ENCODE results near the gene RGL4. TPM values are rescaled to one million over a fixed set of nuclear protein-coding genes. Genes with fewer than 3 reads are reported as not detected.
"Not testable (repeated sequence)": the region's sequence is repeated elsewhere in the genome, so short reads cannot be mapped to it uniquely, and the experiment has no call there.

Gene RGL4
- total RNA-seq, 2 experiments from 2014 or later = 22.0 to 24.1 TPM

DNA sequence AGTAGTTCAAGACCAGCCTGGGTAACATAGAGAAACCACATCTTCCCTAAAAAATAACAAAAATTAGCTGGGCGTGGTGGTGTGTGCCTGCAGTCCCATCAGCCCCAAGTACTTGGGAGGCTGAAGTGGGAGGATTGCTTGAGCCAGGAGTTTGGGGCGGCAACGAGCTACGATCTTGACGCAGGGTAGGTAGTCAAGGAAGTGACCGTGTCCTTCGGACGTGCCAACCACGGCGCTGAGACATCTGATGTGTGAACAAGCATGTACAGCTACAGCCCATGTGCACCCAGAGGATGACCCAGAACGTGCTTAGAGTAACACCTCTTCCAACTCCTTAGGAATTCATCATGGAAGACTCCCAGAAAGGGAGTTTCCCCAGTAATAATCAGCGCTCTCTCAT is 21.4 kb downstream of the RGL4 start:
- Mint-ChIP-seq H3K9me3 (no peaks in the 10 kb centered on the region), H3K4me3 (no peak overlapping the region), H3K27me3 (ENCODE audit: low read depth) (no peaks in the 10 kb centered on the region), H3K4me1 (ENCODE audit: low read depth) (peaks cover 47% of the 10 kb centered on the region), H3K27ac (no peak overlapping the region), H3K36me3 (ENCODE audit: low read depth) (peaks cover 44% of the 10 kb centered on the region)
- DNase-seq = no peak
- intact Hi-C loops (cut with micrococcal nuclease) = no loop called here
- CTCF ChIA-PET = interaction anchor here (0.5 to 1.1 kb wide), 2 partner anchors 10 kb away, joined by 3 read pairs; no protein-coding TSS in a partner anchor

GRCh38 chr22:23713696-23714595 is 23.1 kb downstream of the RGL4 start:
- Mint-ChIP-seq H3K4me1 (ENCODE audit: low read depth) (peaks cover 35% of the 10 kb centered on the region), H3K9me3 (no peaks in the 10 kb centered on the region), H3K27ac (no peak overlapping the region), H3K27me3 (ENCODE audit: low read depth) (no peaks in the 10 kb centered on the region), H3K36me3 (ENCODE audit: low read depth) (peaks cover 31% of the 10 kb centered on the region), H3K4me3 (no peak overlapping the region)
- CTCF ChIA-PET = interaction anchor here (1.0 kb wide), 1 partner anchor 136 kb away, joined by 4 read pairs; no protein-coding TSS in a partner anchor
- intact Hi-C loops (cut with micrococcal nuclease) = no loop called here
- DNase-seq = no peak

DNA sequence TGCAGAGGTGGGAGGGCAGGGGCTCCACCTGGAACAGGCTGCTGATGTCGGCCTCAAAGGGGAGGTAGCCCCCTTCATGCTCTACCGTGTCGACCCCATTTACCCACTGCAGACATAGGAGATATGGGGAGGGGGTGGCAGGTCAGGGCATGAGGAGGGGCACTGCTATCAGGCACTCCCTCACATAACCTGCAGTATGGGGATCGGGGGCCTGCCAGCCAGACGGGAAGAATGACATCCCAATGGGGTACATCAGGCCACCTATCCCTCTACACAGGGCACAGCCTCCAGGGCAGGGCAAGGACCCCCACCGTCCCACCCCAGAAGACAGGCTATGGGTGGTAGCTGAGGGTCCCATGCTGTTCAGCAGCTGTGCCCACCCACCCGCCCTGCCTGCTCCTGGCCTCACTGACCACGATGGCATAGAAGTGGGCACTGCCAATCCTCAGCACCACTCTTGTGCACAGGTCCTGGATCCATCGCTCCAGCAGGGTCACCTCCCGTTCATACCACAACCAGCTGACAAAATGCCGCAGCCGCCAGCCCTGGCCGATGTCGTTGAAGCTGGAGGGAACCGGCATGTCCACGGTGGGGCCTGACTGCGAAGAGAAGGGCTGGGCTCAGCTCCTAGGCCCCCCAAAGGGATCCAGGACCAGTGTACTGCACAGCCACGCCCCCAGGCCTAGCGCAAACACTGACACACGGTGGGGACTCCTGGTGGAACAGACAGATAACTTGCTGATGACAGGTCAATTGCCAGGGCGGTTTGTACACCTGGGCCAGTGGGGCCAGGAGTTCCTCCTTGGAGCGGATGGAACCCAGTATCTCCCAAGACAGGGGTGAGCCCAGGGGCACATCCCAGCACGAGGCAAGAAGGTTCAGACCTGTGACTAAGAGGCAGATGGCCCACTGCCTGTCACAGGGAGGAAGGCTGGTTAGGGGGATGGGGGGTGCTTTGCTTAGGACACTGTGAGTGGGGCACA is 24.1 kb downstream of the RGL4 start:
- H3K9me3 Mint-ChIP-seq = no peaks in the 10 kb centered on the region
- peaks cover 25% of the 10 kb centered on the region for H3K4me1 Mint-ChIP-seq (ENCODE audit: low read depth)
- CTCF ChIA-PET = interaction anchor here (0.5 kb wide), 1 partner anchor 136 kb away, joined by 4 read pairs; no protein-coding TSS in a partner anchor
- H3K4me3 Mint-ChIP-seq = peak overlapping the region; percentile 76
- intact Hi-C loops (cut with micrococcal nuclease) = no loop called here
- H3K27me3 Mint-ChIP-seq (ENCODE audit: low read depth) = no peaks in the 10 kb centered on the region
- no peak for DNase-seq
- H3K36me3 Mint-ChIP-seq (ENCODE audit: low read depth) = peaks cover 22% of the 10 kb centered on the region
- no peak overlapping the region for H3K27ac Mint-ChIP-seq

DNA sequence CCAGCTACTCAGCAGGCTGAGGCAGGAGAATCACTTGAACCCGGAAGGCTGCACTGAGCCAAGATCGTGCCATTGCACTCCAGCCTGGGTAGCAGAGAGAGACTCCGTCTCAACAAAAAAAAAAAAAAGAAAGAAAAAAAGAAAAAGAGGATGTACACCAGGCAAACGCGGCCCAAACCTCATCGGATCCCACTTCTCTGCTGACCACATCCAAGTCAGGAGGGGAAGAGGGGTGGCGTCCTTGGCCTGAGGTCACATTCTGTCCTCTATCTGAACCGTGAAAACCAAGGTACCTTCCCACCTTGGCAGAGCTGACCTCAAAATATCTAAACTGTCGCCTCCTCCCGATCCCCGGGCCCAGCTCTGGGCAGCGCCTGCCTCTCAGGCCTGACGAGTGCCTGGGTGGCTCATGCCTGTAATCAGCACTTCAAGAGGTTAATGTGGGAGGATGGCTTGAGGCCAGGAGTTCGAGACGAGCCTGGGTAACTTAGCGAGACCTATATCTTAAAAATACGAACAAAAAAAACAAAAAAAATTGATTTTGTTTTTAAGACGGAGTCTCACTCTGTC is 25.1 kb downstream of the RGL4 start:
- Mint-ChIP-seq H3K9me3 (no peaks in the 10 kb centered on the region), H3K27me3 (ENCODE audit: low read depth) (no peaks in the 10 kb centered on the region), H3K4me1 (ENCODE audit: low read depth) (peaks cover 21% of the 10 kb centered on the region), H3K4me3 (peak overlapping the region; percentile 76), H3K36me3 (ENCODE audit: low read depth) (peaks cover 11% of the 10 kb centered on the region), H3K27ac (no peak overlapping the region)
- intact Hi-C loops (cut with micrococcal nuclease) = loop anchor here (1.0 to 2.0 kb wide), 2 partner anchors 8 to 35 kb away; partner anchors contain the start of gene ZNF70
- no peak for DNase-seq
- CTCF ChIA-PET = interaction anchor here (1.3 kb wide), 1 partner anchor 88 kb away, joined by 4 read pairs; no protein-coding TSS in a partner anchor

- Mint-ChIP-seq H3K9me3 (no peaks in the 10 kb centered on the region), H3K4me1 (ENCODE audit: low read depth) (peaks cover 18% of the 10 kb centered on the region), H3K4me3 (peak overlapping the region; percentile 76), H3K27ac (peak overlapping the region; percentile 65), H3K36me3 (ENCODE audit: low read depth) (peaks cover 5% of the 10 kb centered on the region), H3K27me3 (ENCODE audit: low read depth) (no peaks in the 10 kb centered on the region)
- peak; percentile 82 for DNase-seq
- intact Hi-C loops (cut with micrococcal nuclease) = loop anchor here (1.0 to 2.0 kb wide), 3 partner anchors 9 to 34 kb away; partner anchors contain the start of gene ZNF70
- CTCF ChIA-PET = interaction anchor here (0.7 to 1.3 kb wide), 2 partner anchors 21 to 89 kb away, joined by 3 to 4 read pairs; no protein-coding TSS in a partner anchor
Observed at GRCh38 chr22:23716811-23717801, 26.3 kb downstream of the RGL4 start.

DNA sequence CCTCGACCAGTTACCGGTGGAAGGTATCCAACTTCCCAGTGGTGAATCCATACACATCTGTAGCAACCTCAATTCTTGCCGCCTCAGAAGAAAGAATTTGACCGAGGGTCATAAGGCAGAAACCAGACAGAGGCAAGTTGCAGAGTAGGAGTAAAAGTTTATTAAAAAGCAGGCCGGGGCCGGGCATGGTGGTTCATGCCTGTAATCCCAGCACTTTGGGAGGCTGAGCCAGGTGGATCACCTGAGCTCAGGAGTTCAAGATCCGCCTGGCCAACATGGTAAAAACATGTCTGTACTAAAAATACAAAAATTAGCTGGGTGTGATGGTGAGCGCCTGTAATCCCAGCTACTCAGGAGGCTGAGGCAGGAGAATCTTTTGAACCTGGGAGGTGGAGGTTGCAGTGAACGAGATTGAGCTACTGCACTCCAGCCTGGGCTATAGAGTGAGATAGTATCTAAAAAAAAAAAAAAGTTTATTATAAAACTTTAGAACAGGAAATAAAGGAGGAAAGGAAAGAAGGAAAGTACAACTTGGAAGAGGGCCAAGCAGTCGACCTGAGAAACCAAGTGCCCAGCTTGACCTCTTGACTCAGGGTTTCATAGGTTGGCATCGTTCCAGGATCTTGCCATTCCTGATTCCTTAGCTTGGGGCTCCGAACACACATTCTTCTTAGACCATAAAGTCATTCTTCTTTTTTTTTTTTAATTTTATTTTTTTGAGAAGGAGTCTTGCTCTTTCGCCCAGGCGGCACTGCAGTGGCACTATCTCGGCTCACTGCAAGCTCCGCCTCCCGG is 27.8 kb downstream of the RGL4 start:
- DNase-seq = no peak
- Mint-ChIP-seq H3K36me3 (ENCODE audit: low read depth) (peaks cover 3% of the 10 kb centered on the region), H3K27ac (no peak overlapping the region)

GRCh38 chr22:23720855-23721254 is 30.0 kb downstream of the RGL4 start:
- CTCF ChIA-PET = interaction anchor here (0.6 to 0.7 kb wide), 2 partner anchors 43 to 141 kb away, joined by 3 to 4 read pairs; no protein-coding TSS in a partner anchor
- Mint-ChIP-seq H3K27me3 (ENCODE audit: low read depth) (no peaks in the 10 kb centered on the region), H3K4me1 (ENCODE audit: low read depth) (peaks cover 6% of the 10 kb centered on the region), H3K36me3 (ENCODE audit: low read depth) (no peaks in the 10 kb centered on the region), H3K9me3 (no peaks in the 10 kb centered on the region), H3K4me3 (no peak overlapping the region), H3K27ac (no peak overlapping the region)
- DNase-seq = no peak
- intact Hi-C loops (cut with micrococcal nuclease) = no loop called here

More for the DNA sequence above, 27.8 kb downstream of the RGL4 start:
- peaks cover 18% of the 10 kb centered on the region for H3K4me1 Mint-ChIP-seq (ENCODE audit: low read depth)
- no peak overlapping the region for H3K4me3 Mint-ChIP-seq
- CTCF ChIA-PET = interaction anchor here (0.7 kb wide), 1 partner anchor 16 kb away, joined by 3 read pairs; no protein-coding TSS in a partner anchor
- H3K27me3 Mint-ChIP-seq (ENCODE audit: low read depth) = no peaks in the 10 kb centered on the region
- intact Hi-C loops (cut with micrococcal nuclease) = no loop called here
- no peaks in the 10 kb centered on the region for H3K9me3 Mint-ChIP-seq

- no peak for DNase-seq
- Mint-ChIP-seq H3K27me3 (ENCODE audit: low read depth) (no peaks in the 10 kb centered on the region), H3K4me1 (ENCODE audit: low read depth) (peaks cover 4% of the 10 kb centered on the region), H3K36me3 (ENCODE audit: low read depth) (no peaks in the 10 kb centered on the region), H3K4me3 (no peak overlapping the region), H3K9me3 (no peaks in the 10 kb centered on the region), H3K27ac (no peak overlapping the region)
- CTCF ChIA-PET = interaction anchor here (0.6 kb wide), 1 partner anchor 10 kb away, joined by 3 read pairs; no protein-coding TSS in a partner anchor
- intact Hi-C loops (cut with micrococcal nuclease) = no loop called here
Observed at GRCh38 chr22:23722160-23722559, 31.3 kb downstream of the RGL4 start.

GRCh38 chr22:23722724-23723123 is 31.9 kb downstream of the RGL4 start:
- CTCF ChIA-PET = no interaction called here

GRCh38 chr22:23728108-23728507 is 37.3 kb downstream of the RGL4 start:
- intact Hi-C loops (cut with micrococcal nuclease); H3K4me1 Mint-ChIP-seq (ENCODE audit: low read depth); H3K9me3 Mint-ChIP-seq; CTCF ChIA-PET; H3K27me3 Mint-ChIP-seq (ENCODE audit: low read depth); H3K36me3 Mint-ChIP-seq (ENCODE audit: low read depth); H3K27ac Mint-ChIP-seq; H3K4me3 Mint-ChIP-seq; DNase-seq: not testable (repeated sequence)

More at GRCh38 chr22:23722724-23723123, 31.9 kb downstream of the RGL4 start:
- Mint-ChIP-seq H3K27me3 (ENCODE audit: low read depth) (no peaks in the 10 kb centered on the region), H3K9me3 (no peaks in the 10 kb centered on the region), H3K27ac (no peak overlapping the region), H3K4me1 (ENCODE audit: low read depth) (no peaks in the 10 kb centered on the region), H3K4me3 (no peak overlapping the region), H3K36me3 (ENCODE audit: low read depth) (no peaks in the 10 kb centered on the region)
- no peak for DNase-seq
- intact Hi-C loops (cut with micrococcal nuclease) = no loop called here

Measured in activated naive CD4-positive, alpha-beta T cell treated with anti-CD3 and anti-CD28 coated beads for 36 hours (primary cell).